Erythroblast (primary cell): Measurements from ENCODE around the gene KCNE5.

Source experiments
- GATA1 ChIP-seq: IDR thresholded peaks from 2 replicates; pipeline ENCODE4 v1.6.1; 2011; ENCODE audit warnings: low read depth, mild to moderate bottlenecking, control low read depth, low read length, moderate library complexity
- POLR2A ChIP-seq: IDR thresholded peaks from 2 replicates; pipeline ENCODE4 v1.6.1; 2011; ENCODE audit warnings: mild to moderate bottlenecking, low read length

DNA sequence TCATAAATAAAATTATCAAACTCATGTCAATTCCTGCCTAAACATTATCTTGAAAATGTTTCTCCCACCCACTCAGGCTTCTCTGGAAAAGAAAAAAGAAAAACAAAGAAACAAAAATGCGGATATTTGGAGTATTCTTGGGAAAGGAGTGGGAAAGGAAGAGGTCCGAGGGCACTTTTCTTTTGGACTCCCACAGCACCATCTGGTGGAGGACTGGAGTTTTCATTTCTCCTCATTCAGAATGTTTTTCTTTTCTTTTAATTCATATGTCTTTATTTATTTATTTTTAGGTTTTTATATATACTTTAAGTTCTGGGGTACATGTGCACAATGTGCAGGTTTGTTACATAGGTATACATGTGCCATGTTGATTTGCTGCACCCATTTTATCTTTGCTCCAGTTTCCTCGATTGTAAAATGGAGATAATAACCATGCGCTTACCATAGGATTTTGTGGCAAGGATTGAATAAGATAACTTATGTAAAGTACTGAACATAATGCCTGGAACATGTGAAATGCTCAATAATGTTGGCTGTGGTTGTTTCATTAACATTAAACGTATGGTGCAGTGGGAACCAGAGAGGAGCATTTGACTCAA lies 8.0 kb upstream of the KCNE5 start:
- no peak for TF ChIP-seq POLR2A
- TF ChIP-seq GATA1 = no peak
